ENCODE data around the gene RNU7-1. TPM values are rescaled to one million over a fixed set of nuclear protein-coding genes. Genes with fewer than 3 reads are reported as not detected.

RNU7-1 gene
- total and polyA plus RNA-seq, 2 of the 4 experiments (the other 2 are of a cell fraction), result not detected

GRCh38 chr12:6952863-6953441 lies 9.3 kb downstream of the RNU7-1 start:
- H3K9me1 ChIP-seq (ENCODE audit: insufficient read depth, low read length), result no peaks in the 10 kb centered on the region
- no peaks in the 10 kb centered on the region for H4K20me1 ChIP-seq (ENCODE audit: insufficient read depth, low read length)
- ChIA-PET CTCF (interaction anchor here (1.4 kb wide), 1 partner anchor 8 kb away, joined by 4 read pairs; no protein-coding TSS in a partner anchor), POLR2A (ENCODE audit: unreplicated experiment) (no interaction called here)
- no peak overlapping the region for H2BK15ac ChIP-seq (ENCODE audit: low read depth, low read length)
- no peaks in the 10 kb centered on the region for H3K36me3 ChIP-seq (ENCODE audit: control insufficient read depth, insufficient read depth, low read length)
- no peak overlapping the region for H3K56ac ChIP-seq (ENCODE audit: extremely low read depth, insufficient read depth, low read length)
- TF ChIP-seq CHD1 (IDR thresholded peaks at IDR 0.05; ENCODE audit: low read depth, low read length) (no peak), RCOR1 (IDR thresholded peaks at IDR 0.05; ENCODE audit: insufficient replicate concordance, low read length) (no peak), MAFK (IDR thresholded peaks at IDR 0.05; ENCODE audit: low read depth, low read length) (no peak), BHLHE40 (IDR thresholded peaks at IDR 0.05; ENCODE audit: low read depth, low read length) (no peak), RFX5 (IDR thresholded peaks at IDR 0.05; ENCODE audit: low read depth, low read length) (no peak), POLR2A (IDR thresholded peaks at IDR 0.05; ENCODE audit: low read depth, low read length) (no peak), SMC3 (IDR thresholded peaks at IDR 0.05; ENCODE audit: low read depth, low read length) (no peak), FOS (IDR thresholded peaks at IDR 0.05; ENCODE audit: low read depth, low read length) (no peak)
- TF ChIP-seq, protein P1, sequence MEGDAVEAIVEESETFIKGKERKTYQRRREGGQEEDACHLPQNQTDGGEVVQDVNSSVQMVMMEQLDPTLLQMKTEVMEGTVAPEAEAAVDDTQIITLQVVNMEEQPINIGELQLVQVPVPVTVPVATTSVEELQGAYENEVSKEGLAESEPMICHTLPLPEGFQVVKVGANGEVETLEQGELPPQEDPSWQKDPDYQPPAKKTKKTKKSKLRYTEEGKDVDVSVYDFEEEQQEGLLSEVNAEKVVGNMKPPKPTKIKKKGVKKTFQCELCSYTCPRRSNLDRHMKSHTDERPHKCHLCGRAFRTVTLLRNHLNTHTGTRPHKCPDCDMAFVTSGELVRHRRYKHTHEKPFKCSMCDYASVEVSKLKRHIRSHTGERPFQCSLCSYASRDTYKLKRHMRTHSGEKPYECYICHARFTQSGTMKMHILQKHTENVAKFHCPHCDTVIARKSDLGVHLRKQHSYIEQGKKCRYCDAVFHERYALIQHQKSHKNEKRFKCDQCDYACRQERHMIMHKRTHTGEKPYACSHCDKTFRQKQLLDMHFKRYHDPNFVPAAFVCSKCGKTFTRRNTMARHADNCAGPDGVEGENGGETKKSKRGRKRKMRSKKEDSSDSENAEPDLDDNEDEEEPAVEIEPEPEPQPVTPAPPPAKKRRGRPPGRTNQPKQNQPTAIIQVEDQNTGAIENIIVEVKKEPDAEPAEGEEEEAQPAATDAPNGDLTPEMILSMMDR (conservative IDR thresholded peaks at IDR 0.05; ENCODE audit: low read depth, low read length), result no peak
- TF ChIP-seq, protein P2, sequence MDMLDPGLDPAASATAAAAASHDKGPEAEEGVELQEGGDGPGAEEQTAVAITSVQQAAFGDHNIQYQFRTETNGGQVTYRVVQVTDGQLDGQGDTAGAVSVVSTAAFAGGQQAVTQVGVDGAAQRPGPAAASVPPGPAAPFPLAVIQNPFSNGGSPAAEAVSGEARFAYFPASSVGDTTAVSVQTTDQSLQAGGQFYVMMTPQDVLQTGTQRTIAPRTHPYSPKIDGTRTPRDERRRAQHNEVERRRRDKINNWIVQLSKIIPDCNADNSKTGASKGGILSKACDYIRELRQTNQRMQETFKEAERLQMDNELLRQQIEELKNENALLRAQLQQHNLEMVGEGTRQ (IDR thresholded peaks at IDR 0.05; ENCODE audit: low read depth, low read length), result no peak
- H3K27ac ChIP-seq (ENCODE audit: insufficient read depth, low read length), result no peak overlapping the region
- intact Hi-C loops (cut with micrococcal nuclease) (no loop called here), dilution Hi-C loops (cut with HindIII; ENCODE audit: low sequenced_read_pairs, unreplicated experiment) (no loop called here), in situ Hi-C loops (cut with MboI; ENCODE audit: low sequenced_read_pairs) (no loop called here)
- no TSS peak for BruUV-seq (replicated peaks)
- H2BK120ac ChIP-seq (ENCODE audit: low read depth, low read length), result no peak overlapping the region
- DNase-seq, result no peak
- H2AK9ac ChIP-seq (replicated peaks; ENCODE audit: low read depth, low read length, poor library complexity), result peak overlapping the region; percentile 81
- 0 out of 2 replicates have a peak, but pooled peaks cover 2% of the 10 kb centered on the region for H3K4me1 ChIP-seq (ENCODE audit: control insufficient read depth, insufficient read depth, low read length)
- no peak for ATAC-seq (ENCODE audit: low read depth)
- H2AFZ ChIP-seq (replicated peaks; ENCODE audit: low read length, poor library complexity), result peak overlapping the region; percentile 87
- no peaks in the 10 kb centered on the region for H3K9me3 ChIP-seq (ENCODE audit: control insufficient read depth, insufficient read depth, low read length)
- no peak overlapping the region for H4K91ac ChIP-seq (ENCODE audit: insufficient read depth, low read depth, low read length)
- no peak overlapping the region for H3K4me2 ChIP-seq (ENCODE audit: low read depth, low read length)
- no peak overlapping the region for H3K18ac ChIP-seq (ENCODE audit: low read depth, low read length)
- no peak overlapping the region for H3K4me3 ChIP-seq (ENCODE audit: insufficient read depth, low read depth, low read length)
- H4K8ac ChIP-seq (ENCODE audit: low read depth in 2 of 2, low read length in 2 of 2), result peak overlapping the region in 1 of 2 experiments; percentile 10; a peak in 1 of 4 replicates
- WGBS, 2 experiments (ENCODE audit: extremely low coverage in 2 of 2, insufficient read length in 1 of 2), result 93% methylated on average over 10 of the region's 15 CpGs; no CpG with 5 or more reads in 1 of the 2 experiments
- H3K9ac ChIP-seq (ENCODE audit: low read depth, low read length), result no peak overlapping the region
- H3K4ac ChIP-seq (ENCODE audit: low read depth, low read length), result no peak overlapping the region
- no peak overlapping the region for H2BK20ac ChIP-seq (ENCODE audit: low read depth, low read length)
- no peak overlapping the region for H2BK5ac ChIP-seq (ENCODE audit: low read depth, low read length, poor library complexity, severe bottlenecking)
- no peaks in the 10 kb centered on the region for H3K79me1 ChIP-seq (ENCODE audit: low read depth in 1 of 2, low read length in 2 of 2)
- no peak overlapping the region for H2AK5ac ChIP-seq (ENCODE audit: low read depth, low read length)
- H4K5ac ChIP-seq (ENCODE audit: low read depth, low read length), result no peak overlapping the region
- H3K27me3 ChIP-seq (ENCODE audit: control insufficient read depth, insufficient read depth, low read length), result no peaks in the 10 kb centered on the region
- H3K23ac ChIP-seq (ENCODE audit: low read depth, low read length), result no peak overlapping the region
- H3K14ac ChIP-seq (replicated peaks; ENCODE audit: low read depth, low read length), result 0 out of 2 replicates have a peak overlapping the region, but pooled peaks have one; percentile 71

All from IMR-90 (cell line).